ENCODE data around the gene LGALS12.

The LGALS12 gene

GRCh38 chr11:63563201-63564055 lies 57.5 kb downstream of the LGALS12 start, which contains the start of gene PLAAT2:
PLAAT2 (minus strand) TSS chr11:63563379; CDS start chr11:63563324, 55 bp downstream.
- no peak for TF ChIP-seq CTCF (IDR thresholded peaks at IDR 0.05; ENCODE audit: low read depth, low read length)
- H3K4me3 ChIP-seq (ENCODE audit: low read depth, low read length), result no peak within 1 kb of the TSS

GRCh38 chr11:63564056-63564774 lies 58.3 kb downstream of the LGALS12 start:
- no peak overlapping the region for H3K4me3 ChIP-seq (ENCODE audit: low read depth, low read length)
- TF ChIP-seq CTCF (IDR thresholded peaks at IDR 0.05; ENCODE audit: low read depth, low read length), result no peak

- TF ChIP-seq CTCF (IDR thresholded peaks at IDR 0.05; ENCODE audit: low read depth, low read length), result no peak
- no peak overlapping the region for H3K4me3 ChIP-seq (ENCODE audit: low read depth, low read length)
These were observed 59.0 kb downstream of the LGALS12 start for GRCh38 chr11:63564784-63565350.

All from WI38 (cell line).